DOHH2 (cell line): ENCODE data around the gene MAMDC4.

ENCODE experiments used
- H3F3A ChIP-seq: fragments of 200-600 bp; sonication (generic), shearing (Covaris generic); 2 replicates; pipeline ENCODE4 v1.6.0; 2016; ENCODE audit warnings: antibody characterized with exemption, mild to moderate bottlenecking; ENCODE audit not compliant: control insufficient read depth, insufficient read depth
- H3K27ac ChIP-seq: fragments of 200-600 bp; sonication (generic); 2 replicates; pipeline ENCODE4 v1.5.1; 2014; ENCODE audit warnings: low read depth, mild to moderate bottlenecking, low read length, moderate library complexity
- H3K27me3 ChIP-seq: fragments of 200-600 bp; sonication (generic); 2 replicates; pipeline ENCODE4 v1.6.1; 2014; ENCODE audit warnings: mild to moderate bottlenecking, low read length, mixed read lengths; ENCODE audit not compliant: control insufficient read depth
- H3K36me3 ChIP-seq: fragments of 200-600 bp; sonication (generic); 2 replicates; pipeline ENCODE4 v1.6.1; 2014; ENCODE audit warnings: mild to moderate bottlenecking, low read length, moderate library complexity, mixed read lengths; ENCODE audit not compliant: control insufficient read depth
- H3K4me1 ChIP-seq: fragments of 200-600 bp; sonication (generic); 2 replicates; pipeline ENCODE4 v1.6.1; 2014; ENCODE audit warnings: mild to moderate bottlenecking, low read length, mixed read lengths; ENCODE audit not compliant: control insufficient read depth
- H3K4me2 ChIP-seq: fragments of 200-600 bp; sonication (generic); 2 replicates; pipeline ENCODE4 v1.6.0; 2014; ENCODE audit warnings: mild to moderate bottlenecking, low read length, moderate library complexity
- H3K4me3 ChIP-seq: fragments of 200-600 bp; sonication (generic); 2 replicates; pipeline ENCODE4 v1.5.1; 2014; ENCODE audit warnings: mild to moderate bottlenecking, low read length, mixed read lengths
- H3K79me2 ChIP-seq: fragments of 200-600 bp; sonication (generic); 2 replicates; pipeline ENCODE4 v1.6.1; 2014; ENCODE audit warnings: mild to moderate bottlenecking, low read length, mixed read lengths; ENCODE audit not compliant: control insufficient read depth
- H3K9me2 ChIP-seq: fragments of 200-600 bp; sonication (generic); replicated peaks from 2 replicates; pipeline ENCODE4 v1.6.1; 2014; ENCODE audit warnings: mild to moderate bottlenecking, low read length, mixed read lengths; ENCODE audit not compliant: control insufficient read depth
- H3K9me3 ChIP-seq: fragments of 200-600 bp; sonication (generic); 2 replicates; pipeline ENCODE4 v1.6.1; 2014; ENCODE audit warnings: antibody characterized with exemption, low read length, mixed read lengths; ENCODE audit not compliant: control insufficient read depth, insufficient read depth
- H4K20me1 ChIP-seq: fragments of 200-600 bp; sonication (generic); 2 replicates; pipeline ENCODE4 v1.6.0; 2014; ENCODE audit warnings: low read depth, mild to moderate bottlenecking, antibody characterized with exemption, low read length, moderate library complexity; ENCODE audit not compliant: control insufficient read depth, insufficient read depth
- EZH2phosphoT487 ChIP-seq: fragments of 200-600 bp; sonication (generic); IDR thresholded peaks from 2 replicates; pipeline ENCODE4 v1.6.1; 2017; ENCODE audit warnings: borderline replicate concordance, mild to moderate bottlenecking, antibody characterized with exemption, low read length, moderate library complexity, mixed read lengths
- TF ChIP-seq, protein P1 (sequence below): fragments of 200-600 bp; sonication (generic); IDR thresholded peaks from one replicate; pipeline ENCODE4 v1.5.1; 2014; ENCODE audit warnings: antibody characterized with exemption, mild to moderate bottlenecking, low read depth, low read length; ENCODE audit not compliant: poor library complexity, severe bottlenecking

MAMDC4 gene

DNA sequence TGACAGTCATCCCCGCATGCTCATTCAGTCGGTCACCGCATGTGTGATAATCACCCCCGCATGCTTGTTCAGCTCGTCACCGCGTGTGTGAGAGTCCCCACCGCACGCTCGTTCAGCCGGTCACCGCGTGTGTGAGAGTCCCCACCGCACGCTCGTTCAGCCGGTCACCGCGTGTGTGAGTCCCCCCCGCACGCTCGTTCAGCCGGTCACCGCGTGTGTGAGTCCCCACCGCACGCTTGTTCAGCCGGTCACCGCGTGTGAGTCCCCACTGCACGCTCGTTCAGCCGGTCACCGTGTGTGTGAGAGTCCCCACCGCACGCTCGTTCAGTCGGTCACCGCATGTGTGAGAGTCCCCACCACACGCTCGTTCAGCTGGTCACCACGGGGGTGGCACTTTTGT is 37.7 kb downstream of the MAMDC4 start:
- no peaks in the 10 kb centered on the region for H3K9me3 ChIP-seq
- H3K27ac ChIP-seq = no peak overlapping the region
- peaks cover 17% of the 10 kb centered on the region for H3K4me1 ChIP-seq
- no peaks in the 10 kb centered on the region for H3K27me3 ChIP-seq
- H3K36me3 ChIP-seq = peaks cover 46% of the 10 kb centered on the region
- H3K4me3 ChIP-seq = no peak overlapping the region
- H4K20me1 ChIP-seq = peaks cover 3% of the 10 kb centered on the region; the same call in 1 of the 2 replicates
- peaks cover 92% of the 10 kb centered on the region for H3K79me2 ChIP-seq
- H3F3A ChIP-seq = no peaks in the 10 kb centered on the region
- no peak overlapping the region for H3K4me2 ChIP-seq
- TF ChIP-seq EZH2phosphoT487 = no peak
- TF ChIP-seq, protein P1, sequence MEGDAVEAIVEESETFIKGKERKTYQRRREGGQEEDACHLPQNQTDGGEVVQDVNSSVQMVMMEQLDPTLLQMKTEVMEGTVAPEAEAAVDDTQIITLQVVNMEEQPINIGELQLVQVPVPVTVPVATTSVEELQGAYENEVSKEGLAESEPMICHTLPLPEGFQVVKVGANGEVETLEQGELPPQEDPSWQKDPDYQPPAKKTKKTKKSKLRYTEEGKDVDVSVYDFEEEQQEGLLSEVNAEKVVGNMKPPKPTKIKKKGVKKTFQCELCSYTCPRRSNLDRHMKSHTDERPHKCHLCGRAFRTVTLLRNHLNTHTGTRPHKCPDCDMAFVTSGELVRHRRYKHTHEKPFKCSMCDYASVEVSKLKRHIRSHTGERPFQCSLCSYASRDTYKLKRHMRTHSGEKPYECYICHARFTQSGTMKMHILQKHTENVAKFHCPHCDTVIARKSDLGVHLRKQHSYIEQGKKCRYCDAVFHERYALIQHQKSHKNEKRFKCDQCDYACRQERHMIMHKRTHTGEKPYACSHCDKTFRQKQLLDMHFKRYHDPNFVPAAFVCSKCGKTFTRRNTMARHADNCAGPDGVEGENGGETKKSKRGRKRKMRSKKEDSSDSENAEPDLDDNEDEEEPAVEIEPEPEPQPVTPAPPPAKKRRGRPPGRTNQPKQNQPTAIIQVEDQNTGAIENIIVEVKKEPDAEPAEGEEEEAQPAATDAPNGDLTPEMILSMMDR = no peak
- no peaks in the 10 kb centered on the region for H3K9me2 ChIP-seq

DNA sequence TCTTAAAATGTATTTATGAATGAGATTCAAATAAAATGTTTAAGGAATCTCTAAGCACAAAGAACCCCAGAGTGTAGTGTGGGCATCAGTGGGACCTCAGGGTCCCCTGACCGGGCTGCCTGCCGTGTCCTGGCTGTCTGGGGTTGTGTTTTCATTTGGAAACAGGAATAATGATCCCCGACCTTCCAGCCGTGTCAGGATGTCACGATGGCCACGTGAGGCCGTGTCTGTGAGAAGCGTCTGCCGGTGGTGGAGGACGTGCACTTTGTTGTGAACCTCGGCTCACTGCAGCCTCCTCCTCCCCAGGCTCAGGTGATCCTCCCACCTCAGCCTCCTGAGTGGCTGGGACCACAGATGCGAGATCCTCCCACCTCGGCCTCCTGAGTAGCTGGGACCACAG is 38.5 kb downstream of the MAMDC4 start:
- Histone ChIP-seq H3K27ac (no peak overlapping the region), H3K79me2 (peaks cover 93% of the 10 kb centered on the region), H4K20me1 (no peaks in the 10 kb centered on the region; the same call in 1 of the 2 replicates), H3K4me3 (no peak overlapping the region), H3K9me2 (no peaks in the 10 kb centered on the region), H3K9me3 (no peaks in the 10 kb centered on the region), H3K36me3 (peaks cover 49% of the 10 kb centered on the region), H3F3A (no peaks in the 10 kb centered on the region), H3K4me1 (peaks cover 10% of the 10 kb centered on the region), H3K27me3 (no peaks in the 10 kb centered on the region), H3K4me2 (no peak overlapping the region)
- no peak for TF ChIP-seq EZH2phosphoT487
- TF ChIP-seq, protein P1 = no peak

DNA sequence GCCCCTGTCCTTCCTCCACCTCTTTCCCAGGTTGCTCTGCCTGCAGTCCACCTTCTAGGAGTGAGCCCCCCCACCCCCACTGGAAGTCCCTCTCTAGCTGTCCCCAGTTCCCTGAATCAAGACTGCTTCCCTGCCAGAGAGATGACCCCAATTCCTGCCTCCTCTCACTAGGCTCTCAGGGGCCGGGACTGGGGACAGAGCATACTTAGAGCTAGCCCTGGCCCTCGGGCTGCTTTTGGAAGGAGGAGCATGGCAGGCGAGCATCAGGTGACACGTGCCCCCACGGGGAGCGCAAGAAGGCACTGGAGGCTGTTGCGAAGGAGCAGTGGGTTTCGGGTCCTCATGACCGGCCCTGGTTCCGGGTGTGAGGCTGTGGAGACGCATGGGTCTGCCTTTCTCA is 43.9 kb downstream of the MAMDC4 start:
- H3K79me2 ChIP-seq = peaks cover 75% of the 10 kb centered on the region
- peaks cover 52% of the 10 kb centered on the region for H3K36me3 ChIP-seq
- no peaks in the 10 kb centered on the region for H3F3A ChIP-seq
- H3K27me3 ChIP-seq = no peaks in the 10 kb centered on the region
- no peaks in the 10 kb centered on the region for H3K9me2 ChIP-seq
- no peak overlapping the region for H3K4me2 ChIP-seq
- H3K4me1 ChIP-seq = no peaks in the 10 kb centered on the region
- no peak overlapping the region for H3K27ac ChIP-seq
- TF ChIP-seq, protein P1 = no peak
- no peak for TF ChIP-seq EZH2phosphoT487
- no peak overlapping the region for H3K4me3 ChIP-seq
- no peaks in the 10 kb centered on the region for H4K20me1 ChIP-seq
- H3K9me3 ChIP-seq = no peaks in the 10 kb centered on the region
